ENCODE results near the gene GINM1. TPM values are rescaled to one million over a fixed set of nuclear protein-coding genes. Genes with fewer than 3 reads are reported as not detected.

GINM1 gene, protein sequence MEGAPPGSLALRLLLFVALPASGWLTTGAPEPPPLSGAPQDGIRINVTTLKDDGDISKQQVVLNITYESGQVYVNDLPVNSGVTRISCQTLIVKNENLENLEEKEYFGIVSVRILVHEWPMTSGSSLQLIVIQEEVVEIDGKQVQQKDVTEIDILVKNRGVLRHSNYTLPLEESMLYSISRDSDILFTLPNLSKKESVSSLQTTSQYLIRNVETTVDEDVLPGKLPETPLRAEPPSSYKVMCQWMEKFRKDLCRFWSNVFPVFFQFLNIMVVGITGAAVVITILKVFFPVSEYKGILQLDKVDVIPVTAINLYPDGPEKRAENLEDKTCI
- total RNA-seq (10 to 100 TPM; 14.4 to 27.3 (median 19.9) TPM), polyA plus RNA-seq (10 to 100 TPM; 24.6 to 25.4 TPM), total RNA-seq (17.1 reads per million, percentile 47 among the genes with 10 or more reads in this experiment)

DNA sequence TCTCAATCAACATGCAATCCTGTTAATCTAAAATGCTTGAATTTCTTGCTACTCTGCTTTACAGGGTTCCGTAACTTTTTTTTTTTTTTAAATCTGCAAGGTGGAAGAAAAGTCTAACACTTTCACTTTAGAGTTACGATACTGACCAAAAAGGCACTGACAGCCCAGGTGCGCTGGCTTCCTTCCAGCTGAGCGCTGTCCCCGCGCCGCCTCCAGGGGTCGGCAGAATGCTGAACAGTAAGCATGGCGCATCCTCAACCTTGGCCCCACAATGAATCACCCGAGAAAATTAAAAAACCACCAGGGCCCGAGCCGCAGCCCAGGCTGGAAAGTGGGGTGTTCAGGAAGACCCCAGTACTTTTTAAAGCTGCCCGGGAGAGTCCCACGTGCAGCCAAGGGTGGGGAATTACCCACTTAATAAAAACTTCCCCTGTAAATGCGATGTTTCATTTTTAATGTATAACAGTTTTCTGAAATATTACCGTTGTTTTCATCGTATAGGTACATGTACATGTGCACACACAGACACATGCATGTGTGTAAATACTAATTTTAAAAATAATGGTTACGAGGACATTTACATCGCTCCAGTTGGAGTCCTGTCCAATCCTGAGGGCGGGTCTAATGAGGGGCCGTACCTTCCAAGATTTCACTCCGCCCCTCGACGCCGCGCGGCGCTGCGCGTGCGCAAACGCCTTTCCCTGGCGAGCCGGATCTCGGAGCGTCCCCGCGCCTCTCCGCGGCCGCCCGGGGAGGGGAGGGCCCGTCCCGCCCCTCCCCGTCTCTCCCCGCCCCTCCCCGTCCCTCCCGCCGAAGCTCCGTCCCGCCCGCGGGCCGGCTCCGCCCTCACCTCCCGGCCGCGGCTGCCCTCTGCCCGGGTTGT, at the start of gene GINM1:
TSS of gene GINM1 (plus strand) at position 849 of the 883 bp plus-strand sequence. CDS start 40 bp downstream, outside the sequence.
- Mint-ChIP-seq H3K27ac (peak within 1 kb of the TSS; percentile 87 to 97 (median 97)), H3K4me1 (peaks cover 3 to 39% (median 19%) of the 10 kb centered on the region in 7 donors), H3K4me3 (peak within 1 kb of the TSS; percentile 93 to 99 (median 97)), H3K36me3 (no peaks in the 10 kb centered on the region), H3K9me3 (peaks cover 0 to 1% (median 0%) of the 10 kb centered on the region in 11 donors), H3K27me3 (peaks cover 0 to 7% (median 0%) of the 10 kb centered on the region in 5 donors)
- peak within 1 kb of the TSS; percentile 89 for H3K4me3 ChIP-seq (ENCODE audit: low read length)
- no peaks in the 10 kb centered on the region for H3K27me3 ChIP-seq (ENCODE audit: control insufficient read depth in 2 of 2, insufficient read depth in 2 of 2, low read length in 2 of 2)
- POLR2A ChIA-PET, result interaction anchor here (0.6 to 2.9 kb wide), 6 partner anchors 18 to 249 kb away, joined by 3 to 16 read pairs (median 6); partner anchors contain the start of genes LATS1 and PPIL4
- peaks cover 0 to 8% (median 0%) of the 10 kb centered on the region in 3 experiments for H3K36me3 ChIP-seq (ENCODE audit: control insufficient read depth in 2 of 3, insufficient read depth in 3 of 3, low read length in 3 of 3)
- ATAC-seq, result peak; percentile 94
- peak within 1 kb of the TSS; percentile 95 for H3K27ac ChIP-seq (ENCODE audit: low read depth, low read length)
- CTCF ChIA-PET, result interaction anchor here (0.6 to 2.1 kb wide), 4 partner anchors 19 to 537 kb away, joined by 3 to 10 read pairs (median 3); partner anchors contain the start of gene PPIL4
- peaks cover 0 to 6% of the 10 kb centered on the region in 2 donors for H3K4me1 ChIP-seq (ENCODE audit: control insufficient read depth in 2 of 2, insufficient read depth in 2 of 2, low read length in 2 of 2)
- peak; percentile 92 to 99 (median 96) for DNase-seq
- intact Hi-C loops (cut with micrococcal nuclease), result loop anchor here (1.0 to 5.0 kb wide), 19 partner anchors 17 to 1887 kb away; partner anchors contain the start of genes KATNA1 (in 2 of the 2), LATS1 (in 2 of the 2), NUP43 (in 2 of the 2) and PPIL4 (in 2 of the 2)
- H3K9me3 ChIP-seq (ENCODE audit: control insufficient read depth in 2 of 3, low read length in 3 of 3), result no peaks in the 10 kb centered on the region

DNA sequence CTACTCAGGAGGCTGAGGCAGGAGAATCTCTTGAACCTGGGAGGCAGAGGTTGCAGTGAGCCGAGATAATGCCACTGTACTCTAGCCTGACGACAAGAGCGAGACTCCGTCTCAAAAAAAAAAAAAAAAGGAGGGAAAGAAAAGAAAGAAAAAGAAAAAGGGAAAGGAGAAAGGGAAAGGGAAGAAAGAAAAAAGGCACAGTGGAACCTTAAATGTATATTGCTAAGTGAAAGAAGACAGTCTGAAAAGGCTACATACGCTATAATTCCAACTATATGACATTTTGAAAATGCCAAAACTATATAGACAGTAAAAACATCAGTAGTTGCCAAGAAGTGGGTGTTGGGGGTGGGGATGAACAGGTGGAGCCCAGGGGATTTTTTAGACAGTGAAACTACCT, 36.5 kb upstream of the GINM1 start:
- H3K9me3 ChIP-seq (ENCODE audit: control insufficient read depth in 2 of 3, low read length in 3 of 3), result no peaks in the 10 kb centered on the region
- no peak for ATAC-seq
- peaks cover 5 to 83% (median 33%) of the 10 kb centered on the region in 3 experiments for H3K36me3 ChIP-seq (ENCODE audit: control insufficient read depth in 2 of 3, insufficient read depth in 3 of 3, low read length in 3 of 3)
- H3K4me1 ChIP-seq (ENCODE audit: control insufficient read depth in 2 of 2, insufficient read depth in 2 of 2, low read length in 2 of 2), result no peaks in the 10 kb centered on the region
- no peak overlapping the region for H3K27ac ChIP-seq (ENCODE audit: low read depth, low read length)
- H3K4me3 ChIP-seq (ENCODE audit: low read length), result no peak overlapping the region
- Mint-ChIP-seq H3K36me3 (peaks cover 10 to 48% (median 29%) of the 10 kb centered on the region in 5 donors), H3K4me1 (peaks cover 4 to 11% (median 8%) of the 10 kb centered on the region in 7 donors), H3K27ac (peak overlapping the region in 1 of 9 donors; percentile 18), H3K27me3 (no peaks in the 10 kb centered on the region), H3K4me3 (no peak overlapping the region), H3K9me3 (no peaks in the 10 kb centered on the region)
- no peaks in the 10 kb centered on the region for H3K27me3 ChIP-seq (ENCODE audit: control insufficient read depth in 2 of 2, insufficient read depth in 2 of 2, low read length in 2 of 2)
- DNase-seq, result no peak
- CTCF ChIA-PET, result no interaction called here
- POLR2A ChIA-PET, result no interaction called here
- intact Hi-C loops (cut with micrococcal nuclease), result no loop called here

DNA sequence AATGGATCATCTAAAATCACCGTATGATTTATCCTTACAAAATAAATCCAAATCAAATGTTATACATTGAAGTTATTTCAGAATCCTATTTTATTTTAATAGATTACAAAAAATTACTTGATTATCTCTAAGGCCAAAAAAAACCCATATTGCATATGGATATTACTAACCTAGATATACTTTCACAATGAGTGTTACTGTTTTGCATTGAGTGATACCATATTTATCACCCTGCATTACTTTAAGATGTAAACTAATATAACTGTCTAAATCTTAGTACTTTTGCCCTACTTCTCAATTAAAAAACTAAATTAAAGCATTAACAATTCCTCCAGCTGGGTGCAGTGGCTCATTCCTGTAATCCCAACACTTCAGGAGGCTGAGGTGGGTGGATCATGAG, 31.4 kb upstream of the GINM1 start:
- DNase-seq (no peak), ATAC-seq (no peak)
- Histone ChIP-seq H3K27ac (ENCODE audit: low read depth, low read length) (no peak overlapping the region), H3K36me3 (ENCODE audit: control insufficient read depth in 2 of 3, insufficient read depth in 3 of 3, low read length in 3 of 3) (peaks cover 5 to 88% (median 40%) of the 10 kb centered on the region in 3 experiments), H3K4me3 (ENCODE audit: low read length) (no peak overlapping the region), H3K9me3 (ENCODE audit: control insufficient read depth in 2 of 3, low read length in 3 of 3) (no peaks in the 10 kb centered on the region), H3K27me3 (ENCODE audit: control insufficient read depth in 2 of 2, insufficient read depth in 2 of 2, low read length in 2 of 2) (no peaks in the 10 kb centered on the region), H3K4me1 (ENCODE audit: control insufficient read depth in 2 of 2, insufficient read depth in 2 of 2, low read length in 2 of 2) (no peaks in the 10 kb centered on the region)
- peak overlapping the region in 1 of 9 donors; percentile 32 for H3K27ac Mint-ChIP-seq
- CTCF ChIA-PET, result no interaction called here
- H3K27me3 Mint-ChIP-seq, result no peaks in the 10 kb centered on the region
- peaks cover 9 to 54% (median 25%) of the 10 kb centered on the region in 5 donors for H3K36me3 Mint-ChIP-seq
- no peaks in the 10 kb centered on the region for H3K9me3 Mint-ChIP-seq
- no peak overlapping the region for H3K4me3 Mint-ChIP-seq
- POLR2A ChIA-PET, result interaction anchor here (0.9 to 1.3 kb wide), 3 partner anchors 8 to 11 kb away, joined by 3 read pairs; no protein-coding TSS in a partner anchor
- H3K4me1 Mint-ChIP-seq, result peaks cover 4 to 19% (median 9%) of the 10 kb centered on the region in 7 donors
- intact Hi-C loops (cut with micrococcal nuclease), result no loop called here

DNA sequence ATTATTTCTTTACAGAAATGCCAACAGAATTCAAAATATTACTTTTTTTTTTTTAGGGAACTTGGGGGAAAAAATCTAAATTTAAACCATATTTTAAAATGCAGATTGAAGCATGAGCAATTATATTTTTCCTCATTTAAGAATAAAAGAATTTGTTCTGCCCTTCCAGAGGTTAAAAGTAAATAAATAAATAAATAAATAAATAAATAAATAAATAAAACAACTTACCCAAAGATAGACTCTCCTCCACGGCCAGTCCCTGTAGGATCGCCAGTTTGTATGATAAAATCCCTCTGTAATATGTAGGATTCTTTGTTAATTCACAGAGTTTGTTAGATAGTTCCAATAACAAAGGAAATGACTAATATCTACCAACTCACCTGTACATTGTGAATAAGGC, 25.0 kb upstream of the GINM1 start:
- peaks cover 4 to 29% (median 14%) of the 10 kb centered on the region in 5 donors for H3K36me3 Mint-ChIP-seq
- Histone ChIP-seq H3K27me3 (ENCODE audit: control insufficient read depth in 2 of 2, insufficient read depth in 2 of 2, low read length in 2 of 2) (no peaks in the 10 kb centered on the region), H3K9me3 (ENCODE audit: control insufficient read depth in 2 of 3, low read length in 3 of 3) (no peaks in the 10 kb centered on the region), H3K36me3 (ENCODE audit: control insufficient read depth in 2 of 3, insufficient read depth in 3 of 3, low read length in 3 of 3) (peaks cover 0 to 48% (median 18%) of the 10 kb centered on the region in 3 experiments), H3K4me1 (ENCODE audit: control insufficient read depth in 2 of 2, insufficient read depth in 2 of 2, low read length in 2 of 2) (peaks cover 14 to 18% of the 10 kb centered on the region in 2 donors), H3K4me3 (ENCODE audit: low read length) (no peak overlapping the region), H3K27ac (ENCODE audit: low read depth, low read length) (no peak overlapping the region)
- ATAC-seq (no peak), DNase-seq (no peak)
- H3K4me3 Mint-ChIP-seq, result no peak overlapping the region
- H3K27me3 Mint-ChIP-seq, result peaks cover 0 to 2% (median 0%) of the 10 kb centered on the region in 5 donors
- H3K9me3 Mint-ChIP-seq, result peaks cover 0 to 3% (median 0%) of the 10 kb centered on the region in 11 donors
- ChIA-PET CTCF (no interaction called here), POLR2A (interaction anchor here (0.9 kb wide), 1 partner anchor 139 kb away, joined by 4 read pairs; no protein-coding TSS in a partner anchor)
- peaks cover 30 to 55% (median 41%) of the 10 kb centered on the region in 7 donors for H3K4me1 Mint-ChIP-seq
- peak overlapping the region in 1 of 9 donors; percentile 25 for H3K27ac Mint-ChIP-seq
- intact Hi-C loops (cut with micrococcal nuclease), result no loop called here

DNA sequence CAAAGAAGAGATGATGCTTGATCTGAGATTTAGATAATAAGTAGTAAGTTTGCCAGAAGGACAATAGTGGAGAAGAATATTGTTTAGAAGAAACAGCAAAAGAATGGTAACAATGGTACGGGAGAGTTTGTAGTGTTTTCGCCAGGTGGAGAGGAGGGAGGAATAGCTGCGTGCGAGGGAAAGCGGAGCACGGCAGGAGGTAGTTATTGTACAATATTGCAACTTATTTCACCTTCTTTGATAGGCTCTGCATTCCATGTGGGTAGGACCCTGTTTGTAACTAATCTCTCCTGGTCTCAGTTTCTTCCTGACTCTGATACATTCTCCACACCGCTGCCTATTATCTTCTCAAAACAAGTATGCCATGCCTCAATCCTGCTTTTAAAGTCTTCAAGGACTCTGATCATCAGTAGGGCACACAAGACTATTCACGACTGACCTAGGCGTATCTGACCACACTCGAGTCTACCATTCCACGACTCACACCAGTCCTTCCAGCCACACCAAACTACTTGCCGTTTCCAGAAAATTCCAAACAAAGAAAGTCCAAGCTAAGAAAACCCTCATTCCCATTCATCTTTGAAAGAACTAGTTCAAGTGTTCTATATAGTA, 21.4 kb upstream of the GINM1 start:
- Histone ChIP-seq H3K27ac (ENCODE audit: low read depth, low read length) (peak overlapping the region; percentile 99), H3K9me3 (ENCODE audit: control insufficient read depth in 2 of 3, low read length in 3 of 3) (no peaks in the 10 kb centered on the region), H3K4me1 (ENCODE audit: control insufficient read depth in 2 of 2, insufficient read depth in 2 of 2, low read length in 2 of 2) (peaks cover 19 to 22% of the 10 kb centered on the region in 2 donors), H3K36me3 (ENCODE audit: control insufficient read depth in 2 of 3, insufficient read depth in 3 of 3, low read length in 3 of 3) (peaks cover 0 to 16% (median 0%) of the 10 kb centered on the region in 3 experiments), H3K4me3 (ENCODE audit: low read length) (peak overlapping the region; percentile 90), H3K27me3 (ENCODE audit: control insufficient read depth in 2 of 2, insufficient read depth in 2 of 2, low read length in 2 of 2) (no peaks in the 10 kb centered on the region)
- H3K9me3 Mint-ChIP-seq, result peaks cover 0 to 4% (median 0%) of the 10 kb centered on the region in 11 donors
- ChIA-PET POLR2A (interaction anchor here (0.7 to 3.6 kb wide), 11 partner anchors 11 to 173 kb away, joined by 3 to 18 read pairs (median 3); partner anchors contain the start of genes GINM1, LATS1 and ZC3H12D), CTCF (interaction anchor here (0.6 to 3.4 kb wide), 4 partner anchors 18 to 173 kb away, joined by 3 to 12 read pairs (median 6); partner anchors contain the start of genes GINM1 and LATS1)
- peaks cover 31 to 51% (median 41%) of the 10 kb centered on the region in 7 donors for H3K4me1 Mint-ChIP-seq
- peak overlapping the region; percentile 91 to 100 (median 99) for H3K27ac Mint-ChIP-seq
- H3K27me3 Mint-ChIP-seq, result peaks cover 0 to 15% (median 6%) of the 10 kb centered on the region in 5 donors
- no peak for ATAC-seq
- DNase-seq, result no peak
- peak overlapping the region; percentile 86 to 100 (median 98) for H3K4me3 Mint-ChIP-seq
- H3K36me3 Mint-ChIP-seq, result peaks cover 0 to 10% (median 3%) of the 10 kb centered on the region in 5 donors
- intact Hi-C loops (cut with micrococcal nuclease), result loop anchor here (1.0 to 5.0 kb wide), 4 partner anchors 18 to 463 kb away; no protein-coding TSS in a partner anchor
